Testis (tissue), 2 donors: ENCODE results near the gene YIPF4.
"Not testable (repeated sequence)": the region's sequence is repeated elsewhere in the genome, so short reads cannot be mapped to it uniquely, and the experiment has no call there.

Experiments
- CTCF ChIP-seq, 3 experiments: fragments of 450-650 bp in 2 of 3; fragments of 200-600 bp in 1 of 3; sonication (generic) in 1 of 3; IDR thresholded peaks; one replicate each; pipeline ENCODE4 v1.5.1; 2016 to 2019; ENCODE audit warnings: antibody characterized with exemption in 3 of 3, mild to moderate bottlenecking in 2 of 3, moderate library complexity in 1 of 3
- POLR2A ChIP-seq: fragments of 450-650 bp; IDR thresholded peaks from one replicate; pipeline ENCODE4 v1.6.1; 2017; ENCODE audit warnings: antibody characterized with exemption, mild to moderate bottlenecking, moderate library complexity

GRCh38 chr2:32350797-32351196, 73.1 kb downstream of the YIPF4 start:
- TF ChIP-seq CTCF (IDR thresholded peaks at IDR 0.05); POLR2A: not testable (repeated sequence)
